H1 (cell line): Measurements from ENCODE around the gene TBK1. TPM values are rescaled to one million over a fixed set of nuclear protein-coding genes. Genes with fewer than 3 reads are reported as not detected.

Source experiments
- CTCF ChIA-PET: fragments of 300-600 bp; sonication (Branson Sonifier 250); formaldehyde crosslinking; loops from one replicate; lab custom pipeline; 2021; ENCODE audit not compliant: partially characterized antibody; lab: Charles Lee
- POLR2A ChIA-PET: fragments of 300-600 bp; sonication (Branson Sonifier 250); formaldehyde crosslinking; loops from one replicate; lab custom pipeline; 2021; ENCODE audit warnings: inconsistent platforms; ENCODE audit not compliant: partially characterized antibody; lab: Charles Lee
- DNase-seq, 2 experiments: peaks; one replicate each; pipeline versions ENCODE4 v3.0.0 to v3.0.0-alpha.2; 2010 to 2022; ENCODE audit warnings: low spot score in 2 of 2, low read depth in 1 of 2, mixed read lengths in 1 of 2
- FAIRE-seq: peaks from 2 replicates; lab custom pipeline; 2011; peaks lifted over from hg19 to GRCh38; lab: Jason Lieb, UNC
- H2AFZ ChIP-seq: 2 replicates; pipeline ENCODE4 v1.8.1; 2012; ENCODE audit warnings: low read length, inconsistent platforms
- H2AK5ac ChIP-seq: 2 replicates; pipeline ENCODE4 v1.6.1; 2013; ENCODE audit warnings: low read depth, low read length
- H2BK120ac ChIP-seq: replicated peaks from 2 replicates; pipeline ENCODE3; 2013; ENCODE audit warnings: low read depth, low read length, inconsistent platforms
- H2BK12ac ChIP-seq: 2 replicates; pipeline ENCODE4 v1.6.1; 2013; ENCODE audit warnings: low read depth, low read length
- H2BK15ac ChIP-seq: 2 replicates; pipeline ENCODE4 v1.6.1; 2013; ENCODE audit warnings: low read length
- H2BK20ac ChIP-seq: 2 replicates; pipeline ENCODE4 v1.6.1; 2013; ENCODE audit warnings: low read length
- H2BK5ac ChIP-seq: 2 replicates; pipeline ENCODE4 v1.6.1; 2013; ENCODE audit warnings: low read depth, low read length
- H3K14ac ChIP-seq: 2 replicates; pipeline ENCODE4 v1.6.1; 2013; ENCODE audit warnings: inconsistent platforms; ENCODE audit not compliant: insufficient read length
- H3K18ac ChIP-seq: 2 replicates; pipeline ENCODE4 v1.6.1; 2013; ENCODE audit warnings: low read length; ENCODE audit errors: extremely low read depth
- H3K23ac ChIP-seq: 2 replicates; pipeline ENCODE4 v1.6.1; 2013; ENCODE audit warnings: inconsistent platforms; ENCODE audit not compliant: insufficient read length
- H3K23me2 ChIP-seq: 2 replicates; pipeline ENCODE4 v1.6.1; 2013; ENCODE audit warnings: low read depth, low read length
- H3K27ac ChIP-seq: 2 replicates; pipeline ENCODE4 v1.6.1; 2011; ENCODE audit warnings: low read depth, low read length, inconsistent platforms
- H3K27me3 ChIP-seq, 4 experiments: replicated peaks in 1 of 4; 1 replicate in 1 of 4; 2 replicates in 3 of 4; pipeline versions ENCODE4 v1.6.1 to v1.8.1; 2011 to 2013; ENCODE audit warnings: low read length in 3 of 4, mild to moderate bottlenecking in 3 of 4, inconsistent platforms in 2 of 4, mixed read lengths in 2 of 4, moderate library complexity in 1 of 4; ENCODE audit not compliant: control insufficient read depth in 3 of 4, insufficient read depth in 3 of 4; ENCODE audit errors: extremely low read depth in 1 of 4
- H3K36me3 ChIP-seq, 4 experiments: 2 replicates each; pipeline versions ENCODE4 v1.6.1 to v1.8.1; 2011 to 2013; ENCODE audit warnings: mild to moderate bottlenecking in 4 of 4, low read length in 3 of 4, moderate library complexity in 2 of 4, control low read depth in 1 of 4, inconsistent platforms in 1 of 4; ENCODE audit not compliant: insufficient read depth in 4 of 4, control insufficient read depth in 2 of 4
- H3K4ac ChIP-seq: replicated peaks from 2 replicates; pipeline ENCODE3; 2013; ENCODE audit warnings: low read length, low read depth, mixed read lengths, inconsistent platforms; ENCODE audit not compliant: insufficient read length
- H3K4me1 ChIP-seq, 4 experiments: replicated peaks in 1 of 4; 1 replicate in 1 of 4; 2 replicates in 3 of 4; pipeline versions ENCODE4 v1.6.1 to v1.8.1; 2011 to 2013; ENCODE audit warnings: low read length in 3 of 4, inconsistent platforms in 2 of 4, mixed read lengths in 1 of 4; ENCODE audit not compliant: insufficient read depth in 4 of 4, control insufficient read depth in 3 of 4
- H3K4me2 ChIP-seq, 2 experiments: 2 replicates each; pipeline versions ENCODE4 v1.6.1 to v1.8.1; 2011 to 2013; ENCODE audit warnings: low read depth in 2 of 2, low read length in 2 of 2, control low read depth in 1 of 2, inconsistent platforms in 1 of 2, mild to moderate bottlenecking in 1 of 2; ENCODE audit not compliant: insufficient read depth in 1 of 2
- H3K4me3 ChIP-seq, 4 experiments: fragments of 200-600, 300-600 bp in 1 of 4; sonication (generic), shearing (Covaris generic), sonication (Bioruptor Twin) in 1 of 4; 2 replicates each; pipeline versions ENCODE4 v1.5.1 to v1.8.1; 2011 to 2016; ENCODE audit warnings: low read length in 4 of 4, low read depth in 3 of 4, control low read depth in 2 of 4, inconsistent platforms in 2 of 4, mild to moderate bottlenecking in 2 of 4, mixed read lengths in 1 of 4, moderate library complexity in 1 of 4; ENCODE audit not compliant: insufficient read depth in 2 of 4; ENCODE audit errors: extremely low read depth in 1 of 4
- H3K56ac ChIP-seq: replicated peaks from 2 replicates; pipeline ENCODE3; 2013; ENCODE audit warnings: low read depth, mild to moderate bottlenecking, mixed read lengths, low read length, inconsistent platforms; ENCODE audit not compliant: insufficient read length
- H3K79me1 ChIP-seq: 2 replicates; pipeline ENCODE4 v1.6.1; 2013; ENCODE audit warnings: low read depth, low read length, control low read depth
- H3K79me2 ChIP-seq, 2 experiments: 2 replicates each; pipeline versions ENCODE4 v1.6.1 to v1.8.1; 2012 to 2013; ENCODE audit warnings: low read length in 2 of 2, mild to moderate bottlenecking in 2 of 2, inconsistent platforms in 1 of 2; ENCODE audit not compliant: insufficient read depth in 2 of 2, control insufficient read depth in 1 of 2
- H3K9ac ChIP-seq, 4 experiments: replicated peaks in 1 of 4; 1 replicate in 1 of 4; 2 replicates in 3 of 4; pipeline versions ENCODE4 v1.6.1 to v1.8.1; 2011 to 2013; ENCODE audit warnings: low read depth in 3 of 4, low read length in 3 of 4, control low read depth in 2 of 4, mild to moderate bottlenecking in 2 of 4, moderate library complexity in 2 of 4, inconsistent platforms in 1 of 4; ENCODE audit errors: extremely low read depth in 1 of 4
- H3K9me3 ChIP-seq, 2 experiments: 2 replicates each; pipeline versions ENCODE4 v1.6.1 to v1.8.1; 2012 to 2013; ENCODE audit warnings: mild to moderate bottlenecking in 2 of 2, moderate library complexity in 2 of 2, control low read depth in 1 of 2, inconsistent platforms in 1 of 2, low read depth in 1 of 2, low read length in 1 of 2, mixed read lengths in 1 of 2; ENCODE audit not compliant: insufficient read depth in 2 of 2
- H4K20me1 ChIP-seq, 2 experiments: replicated peaks in 1 of 2; 2 replicates each; pipeline versions ENCODE3 to v1.8.1; 2011 to 2013; ENCODE audit warnings: inconsistent platforms in 2 of 2, low read length in 2 of 2, mild to moderate bottlenecking in 1 of 2; ENCODE audit not compliant: insufficient read depth in 2 of 2, control insufficient read depth in 1 of 2
- H4K5ac ChIP-seq: 2 replicates; pipeline ENCODE4 v1.6.1; 2013; ENCODE audit warnings: low read length, low read depth, mixed read lengths, inconsistent platforms; ENCODE audit not compliant: insufficient read length
- H4K8ac ChIP-seq: 2 replicates; pipeline ENCODE4 v1.8.0; 2013; ENCODE audit warnings: mild to moderate bottlenecking, moderate library complexity, low read length, inconsistent platforms; ENCODE audit not compliant: insufficient read depth; ENCODE audit errors: extremely low read depth
- H4K91ac ChIP-seq: replicated peaks from 2 replicates; pipeline ENCODE3; 2013; ENCODE audit warnings: low read length, mixed read lengths, inconsistent platforms; ENCODE audit not compliant: insufficient read length
- BCL11A ChIP-seq, 2 experiments: IDR thresholded peaks; one replicate each; pipeline ENCODE4 v1.6.1; 2011; ENCODE audit warnings: low read depth in 2 of 2, low read length in 2 of 2, mild to moderate bottlenecking in 2 of 2
- CREB1 ChIP-seq: IDR thresholded peaks from 2 replicates; pipeline ENCODE4 v1.6.1; 2012; ENCODE audit warnings: inconsistent platforms
- EGR1 ChIP-seq: IDR thresholded peaks from 2 replicates; pipeline ENCODE4 v1.6.1; 2011; ENCODE audit warnings: low read depth, low read length, borderline replicate concordance
- HDAC2 ChIP-seq, 2 experiments: fragments of 300-600 bp in 1 of 2; sonication (generic) in 1 of 2; IDR thresholded peaks; 2 replicates each; pipeline ENCODE4 v1.6.1; 2011 to 2012; ENCODE audit warnings: low read depth in 2 of 2, low read length in 2 of 2, mild to moderate bottlenecking in 2 of 2, moderate library complexity in 2 of 2, borderline replicate concordance in 1 of 2, inconsistent platforms in 1 of 2
- JUN ChIP-seq: IDR thresholded peaks from 2 replicates; pipeline ENCODE4 v1.6.1; 2011; ENCODE audit warnings: low read depth, mild to moderate bottlenecking, improper control_type of control experiment, low read length
- KDM1A ChIP-seq: fragments of 200-600, 300-600 bp; sonication (generic); IDR thresholded peaks from 2 replicates; pipeline ENCODE4 v1.7.1; 2016; ENCODE audit warnings: mild to moderate bottlenecking, low read length, borderline replicate concordance
- KDM5A ChIP-seq: fragments of 200-600 bp; IDR thresholded peaks from 2 replicates; pipeline ENCODE4 v1.7.1; 2012; ENCODE audit warnings: mild to moderate bottlenecking, low read length, inconsistent platforms, mixed read lengths
- MAFK ChIP-seq: IDR thresholded peaks from 2 replicates; pipeline ENCODE4 v1.6.1; 2012; ENCODE audit warnings: low read depth, mild to moderate bottlenecking, improper control_type of control experiment, low read length
- NANOG ChIP-seq: IDR thresholded peaks from 2 replicates; pipeline ENCODE4 v1.6.1; 2011; ENCODE audit warnings: low read length, low read depth, mild to moderate bottlenecking, inconsistent platforms; ENCODE audit not compliant: insufficient read depth, poor library complexity, severe bottlenecking
- POLR2AphosphoS5 ChIP-seq: IDR thresholded peaks from 2 replicates; pipeline ENCODE4 v1.6.1; 2011; ENCODE audit warnings: low read depth, low read length
- RXRA ChIP-seq: IDR thresholded peaks from 2 replicates; pipeline ENCODE4 v1.6.1; 2011; ENCODE audit warnings: low read depth, mild to moderate bottlenecking, low read length, moderate library complexity; ENCODE audit not compliant: insufficient read depth
- SIX5 ChIP-seq: IDR thresholded peaks from 2 replicates; pipeline ENCODE4 v1.6.1; 2011; ENCODE audit warnings: mild to moderate bottlenecking, low read depth, low read length
- TEAD4 ChIP-seq: IDR thresholded peaks from 2 replicates; pipeline ENCODE4 v1.6.1; 2012; ENCODE audit warnings: low read depth, low read length, inconsistent platforms, mixed read lengths
- ZNF274 ChIP-seq: IDR thresholded peaks from 2 replicates; pipeline ENCODE4 v1.7.0; 2012; ENCODE audit warnings: low read length, borderline replicate concordance; ENCODE audit errors: extremely low read depth
- WGBS, 2 experiments: shearing (Covaris generic) in 1 of 2; methylation state at CpG; one replicate each; pipeline versions ENCODE4 v1.1.6 to v1.1.7; 2013 to 2015; ENCODE audit warnings: low lambda C conversion rate in 2 of 2, mixed read lengths in 2 of 2, inconsistent platforms in 1 of 2, low coverage in 1 of 2, missing lambda C conversion rate in 1 of 2; ENCODE audit not compliant: insufficient replicate concordance in 2 of 2, insufficient coverage in 1 of 2, insufficient read length in 1 of 2; ENCODE audit errors: extremely low coverage in 1 of 2, missing lambda C conversion rate in 1 of 2; 5-methylcytosine and 5-hydroxymethylcytosine counted together
- polyA plus RNA-seq, 7 experiments: library from polyadenylated mRNA; depleted of rRNA in 3 of 7; stranded (reverse) in 5 of 7; unstranded in 2 of 7; fragments of >200 nt in 5 of 7; fragments of 200-250 nt in 2 of 7; gene quantifications; 1 replicate in 5 of 7; 2 replicates in 1 of 7; 4 replicates in 1 of 7; pipeline versions ENCODE4 v1.2.1 to v1.2.3, GENCODE V29; 2011 to 2013; ENCODE audit warnings: missing spikeins in 2 of 7, mixed read lengths in 2 of 7
- total RNA-seq: library from RNA; stranded (reverse); fragmentation: NEBNext Ultra II Directional; extraction: Animal tissue kit (Norgen Biotek cat#: 25700); gene quantifications from 2 replicates; pipeline ENCODE4 v1.2.1, GENCODE V29; 2021

TBK1 gene
- total and polyA plus RNA-seq, 2 of the 8 experiments (the other 6 are each of a cell fraction or from before 2014, with no cell fraction given): 5.3 to 20.4 TPM

DNA sequence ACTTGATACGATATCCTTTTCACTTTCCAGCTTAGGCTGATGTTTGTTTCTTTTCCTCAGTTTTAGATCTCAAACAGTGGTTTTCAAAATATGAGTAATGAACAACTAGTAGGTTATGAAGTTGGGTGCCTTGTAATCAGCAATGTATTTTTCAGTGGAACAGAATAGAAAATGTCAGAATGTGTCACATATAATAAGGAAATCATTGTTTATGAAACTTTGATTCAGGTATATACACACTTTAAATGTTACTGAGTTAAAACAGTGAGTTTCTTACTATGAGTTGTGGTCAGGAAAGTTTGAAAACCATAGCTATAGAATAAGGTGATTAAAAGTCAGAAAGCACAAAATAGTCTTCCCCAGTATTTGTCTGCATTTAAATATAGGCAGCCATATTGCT lies 39.8 kb downstream of the TBK1 start:
- no peak overlapping the region for H2AK5ac ChIP-seq
- H3K14ac ChIP-seq: no peak overlapping the region
- CTCF ChIA-PET: interaction anchor here (1.3 to 1.4 kb wide), 2 partner anchors 10 to 58 kb away, joined by 3 to 4 read pairs; no protein-coding TSS in a partner anchor
- no peak overlapping the region for H3K18ac ChIP-seq
- no peaks in the 10 kb centered on the region for H3K9me3 ChIP-seq
- no peak overlapping the region for H2BK20ac ChIP-seq
- H3K79me1 ChIP-seq: no peaks in the 10 kb centered on the region
- DNase-seq (no peak), FAIRE-seq (no peak)
- POLR2A ChIA-PET: no interaction called here
- H2BK12ac ChIP-seq: no peak overlapping the region
- H2AFZ ChIP-seq: no peak overlapping the region
- H3K27ac ChIP-seq: no peak overlapping the region
- H4K5ac ChIP-seq: no peak overlapping the region
- H3K79me2 ChIP-seq: no peaks in the 10 kb centered on the region
- no peaks in the 10 kb centered on the region for H3K27me3 ChIP-seq
- H3K23ac ChIP-seq: no peak overlapping the region
- no peak overlapping the region for H3K9ac ChIP-seq
- no peak overlapping the region for H3K4ac ChIP-seq
- WGBS, 2 experiments: 67% methylated on average over 1 of the region's 1 CpG; no CpG with 5 or more reads in 1 of the 2 experiments
- no peak overlapping the region for H3K4me3 ChIP-seq
- no peak overlapping the region for H2BK5ac ChIP-seq
- no peaks in the 10 kb centered on the region for H3K4me1 ChIP-seq
- H3K36me3 ChIP-seq: peaks cover 2 to 64% (median 20%) of the 10 kb centered on the region in 4 experiments
- H3K56ac ChIP-seq: no peak overlapping the region
- H2BK120ac ChIP-seq: no peak overlapping the region
- no peak overlapping the region for H4K91ac ChIP-seq
- no peak overlapping the region for H2BK15ac ChIP-seq
- no peaks in the 10 kb centered on the region for H3K23me2 ChIP-seq
- no peak overlapping the region for H3K4me2 ChIP-seq
- H4K20me1 ChIP-seq: no peaks in the 10 kb centered on the region
- H4K8ac ChIP-seq: no peak overlapping the region
- TF ChIP-seq SIX5: no peak
- no peak for TF ChIP-seq ZNF274
- TF ChIP-seq HDAC2 (IDR thresholded peaks at IDR 0.05; ENCODE audit: borderline replicate concordance in 1 of 2, low read depth in 2 of 2, low read length in 2 of 2): no peak
- TF ChIP-seq CREB1: no peak
- no peak for TF ChIP-seq POLR2AphosphoS5
- TF ChIP-seq EGR1: no peak
- TF ChIP-seq MAFK: no peak
- no peak for TF ChIP-seq BCL11A (IDR thresholded peaks at IDR 0.05; ENCODE audit: low read depth in 2 of 2, low read length in 2 of 2)
- TF ChIP-seq NANOG: no peak
- TF ChIP-seq JUN: no peak
- TF ChIP-seq TEAD4: no peak
- TF ChIP-seq KDM1A: no peak
- no peak for TF ChIP-seq KDM5A
- no peak for TF ChIP-seq RXRA
